GM23338 (cell line): ENCODE measurements around the gene RIN3.

ENCODE experiments used
- CTCF ChIP-seq, 2 experiments: fragments of 200-600 bp in 1 of 2; sonication (generic) in 1 of 2; conservative IDR thresholded peaks; 2 replicates each; pipeline versions ENCODE4 v1.5.1 to v1.6.1; 2016 to 2017; ENCODE audit warnings: antibody characterized with exemption in 2 of 2, low read depth in 2 of 2, mild to moderate bottlenecking in 2 of 2, moderate library complexity in 1 of 2
- POLR2AphosphoS5 ChIP-seq: IDR thresholded peaks from 2 replicates; pipeline ENCODE4 v1.6.1; 2016; ENCODE audit warnings: antibody characterized with exemption, low read depth

- no peak for TF ChIP-seq POLR2AphosphoS5
- no peak for TF ChIP-seq CTCF (conservative IDR thresholded peaks at IDR 0.05; ENCODE audit: low read depth in 2 of 2)
Observed at GRCh38 chr14:92469515-92469914, 44.1 kb upstream of the RIN3 start.
